Measurements from ENCODE around the gene AIFM3. TPM values are rescaled to one million over a fixed set of nuclear protein-coding genes. Genes with fewer than 3 reads are reported as not detected.

AIFM3 gene
- total and polyA plus RNA-seq, 2 of the 13 experiments (the other 11 are each of a cell fraction or from before 2014, with no cell fraction given): 9.0 to 15.3 TPM

DNA sequence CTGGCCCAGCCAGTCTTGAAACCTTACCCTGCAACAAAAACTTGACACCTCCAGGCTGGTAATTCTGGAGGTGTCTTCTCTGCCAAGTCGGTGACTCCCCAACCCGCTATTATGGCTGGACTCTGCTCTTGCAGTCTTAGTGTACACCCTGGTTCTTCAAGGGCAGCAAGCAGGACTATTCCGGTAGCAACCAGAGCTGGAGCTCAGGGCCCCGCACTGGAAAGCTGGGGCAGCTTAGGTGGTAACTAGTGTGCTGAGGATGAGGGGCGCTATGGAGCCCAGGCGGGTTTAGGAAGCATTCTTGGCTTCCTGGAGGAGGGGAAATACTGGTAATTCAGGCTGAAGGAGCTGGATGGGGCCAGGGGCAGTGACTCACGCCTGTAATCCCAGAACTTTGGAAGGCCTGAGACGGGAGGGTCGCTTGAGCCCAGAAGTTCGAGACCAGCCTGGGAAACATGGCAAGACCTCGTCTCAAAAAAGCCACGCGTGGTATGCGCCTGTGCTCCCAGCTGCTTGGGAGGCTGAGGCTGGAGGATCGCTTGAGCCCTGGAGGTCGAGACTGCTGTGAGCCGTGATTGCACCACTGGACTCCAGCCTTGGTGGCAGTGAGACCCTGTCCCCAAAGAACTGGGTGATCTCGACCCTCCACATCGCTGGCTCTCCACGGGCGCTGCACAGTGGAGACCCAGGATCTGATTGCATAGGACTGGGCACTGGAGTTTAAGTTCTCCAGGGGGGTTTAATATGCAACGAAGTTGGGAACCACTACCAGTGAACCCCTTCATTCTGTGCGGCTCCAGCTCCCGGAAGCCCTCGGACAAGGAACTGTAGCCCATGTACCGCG, 10.6 kb upstream of the AIFM3 start (continued):
- TF ChIP-seq CREM (IDR thresholded peaks at IDR 0.05) (no peak), CREM (CRISPR knock-in tag; IDR thresholded peaks at IDR 0.05) (no peak), ZNF777 (CRISPR knock-in tag; IDR thresholded peaks at IDR 0.05) (no peak), GFI1 (CRISPR knock-in tag; IDR thresholded peaks at IDR 0.05; ENCODE audit: borderline replicate concordance) (no peak; the same call in 1 of the 2 replicates), ZNF543 (CRISPR knock-in tag; IDR thresholded peaks at IDR 0.05) (no peak; the same call in 1 of the 2 replicates), FIP1L1 (IDR thresholded peaks at IDR 0.05; ENCODE audit: borderline replicate concordance, insufficient read depth, low read depth, low read length) (no peak), ZBTB42 (CRISPR knock-in tag; IDR thresholded peaks at IDR 0.05) (0 out of 2 replicates have a peak, but pooled peaks have one; percentile 16), RXRA (CRISPR knock-in tag; IDR thresholded peaks at IDR 0.05) (no peak), TAF15 (IDR thresholded peaks at IDR 0.05; ENCODE audit: low read depth, low read length, poor library complexity, severe bottlenecking) (no peak), FOSL1 (CRISPR knock-in tag; IDR thresholded peaks at IDR 0.05; ENCODE audit: borderline replicate concordance) (no peak), RCOR2 (CRISPR knock-in tag; IDR thresholded peaks at IDR 0.05) (no peak), ZNF3 (CRISPR knock-in tag; IDR thresholded peaks at IDR 0.05) (no peak)
- TF ChIP-seq, protein P1, sequence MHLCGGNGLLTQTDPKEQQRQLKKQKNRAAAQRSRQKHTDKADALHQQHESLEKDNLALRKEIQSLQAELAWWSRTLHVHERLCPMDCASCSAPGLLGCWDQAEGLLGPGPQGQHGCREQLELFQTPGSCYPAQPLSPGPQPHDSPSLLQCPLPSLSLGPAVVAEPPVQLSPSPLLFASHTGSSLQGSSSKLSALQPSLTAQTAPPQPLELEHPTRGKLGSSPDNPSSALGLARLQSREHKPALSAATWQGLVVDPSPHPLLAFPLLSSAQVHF (CRISPR knock-in tag; IDR thresholded peaks at IDR 0.05): no peak
- TF ChIP-seq, protein P2, sequence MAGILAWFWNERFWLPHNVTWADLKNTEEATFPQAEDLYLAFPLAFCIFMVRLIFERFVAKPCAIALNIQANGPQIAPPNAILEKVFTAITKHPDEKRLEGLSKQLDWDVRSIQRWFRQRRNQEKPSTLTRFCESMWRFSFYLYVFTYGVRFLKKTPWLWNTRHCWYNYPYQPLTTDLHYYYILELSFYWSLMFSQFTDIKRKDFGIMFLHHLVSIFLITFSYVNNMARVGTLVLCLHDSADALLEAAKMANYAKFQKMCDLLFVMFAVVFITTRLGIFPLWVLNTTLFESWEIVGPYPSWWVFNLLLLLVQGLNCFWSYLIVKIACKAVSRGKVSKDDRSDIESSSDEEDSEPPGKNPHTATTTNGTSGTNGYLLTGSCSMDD (CRISPR knock-in tag; IDR thresholded peaks at IDR 0.05): no peak
- TF ChIP-seq, protein P3, sequence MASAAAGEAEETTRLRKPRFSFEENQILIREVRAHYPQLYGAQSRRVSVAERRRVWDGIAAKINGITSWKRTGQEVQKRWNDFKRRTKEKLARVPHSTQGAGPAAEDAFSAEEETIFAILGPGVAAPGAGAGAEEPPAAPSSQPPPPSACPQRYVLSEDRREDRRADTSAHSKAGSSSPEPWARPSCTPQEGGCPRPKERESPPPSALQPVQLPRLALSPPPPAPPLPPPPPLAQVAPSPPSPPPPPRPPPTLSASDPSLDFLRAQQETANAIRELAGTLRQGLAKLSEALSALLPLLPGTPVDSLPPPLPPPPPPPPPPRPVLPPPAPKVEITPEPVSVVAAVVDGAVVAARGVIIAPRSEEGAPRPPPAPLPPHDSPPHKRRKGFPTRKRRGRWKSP (CRISPR knock-in tag; IDR thresholded peaks at IDR 0.05): no peak
- TF ChIP-seq, protein P4, sequence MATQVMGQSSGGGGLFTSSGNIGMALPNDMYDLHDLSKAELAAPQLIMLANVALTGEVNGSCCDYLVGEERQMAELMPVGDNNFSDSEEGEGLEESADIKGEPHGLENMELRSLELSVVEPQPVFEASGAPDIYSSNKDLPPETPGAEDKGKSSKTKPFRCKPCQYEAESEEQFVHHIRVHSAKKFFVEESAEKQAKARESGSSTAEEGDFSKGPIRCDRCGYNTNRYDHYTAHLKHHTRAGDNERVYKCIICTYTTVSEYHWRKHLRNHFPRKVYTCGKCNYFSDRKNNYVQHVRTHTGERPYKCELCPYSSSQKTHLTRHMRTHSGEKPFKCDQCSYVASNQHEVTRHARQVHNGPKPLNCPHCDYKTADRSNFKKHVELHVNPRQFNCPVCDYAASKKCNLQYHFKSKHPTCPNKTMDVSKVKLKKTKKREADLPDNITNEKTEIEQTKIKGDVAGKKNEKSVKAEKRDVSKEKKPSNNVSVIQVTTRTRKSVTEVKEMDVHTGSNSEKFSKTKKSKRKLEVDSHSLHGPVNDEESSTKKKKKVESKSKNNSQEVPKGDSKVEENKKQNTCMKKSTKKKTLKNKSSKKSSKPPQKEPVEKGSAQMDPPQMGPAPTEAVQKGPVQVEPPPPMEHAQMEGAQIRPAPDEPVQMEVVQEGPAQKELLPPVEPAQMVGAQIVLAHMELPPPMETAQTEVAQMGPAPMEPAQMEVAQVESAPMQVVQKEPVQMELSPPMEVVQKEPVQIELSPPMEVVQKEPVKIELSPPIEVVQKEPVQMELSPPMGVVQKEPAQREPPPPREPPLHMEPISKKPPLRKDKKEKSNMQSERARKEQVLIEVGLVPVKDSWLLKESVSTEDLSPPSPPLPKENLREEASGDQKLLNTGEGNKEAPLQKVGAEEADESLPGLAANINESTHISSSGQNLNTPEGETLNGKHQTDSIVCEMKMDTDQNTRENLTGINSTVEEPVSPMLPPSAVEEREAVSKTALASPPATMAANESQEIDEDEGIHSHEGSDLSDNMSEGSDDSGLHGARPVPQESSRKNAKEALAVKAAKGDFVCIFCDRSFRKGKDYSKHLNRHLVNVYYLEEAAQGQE (IDR thresholded peaks at IDR 0.05; ENCODE audit: borderline replicate concordance in 1 of 2, low read depth in 1 of 2, low read length in 2 of 2): no peak
- TF ChIP-seq, protein P5, sequence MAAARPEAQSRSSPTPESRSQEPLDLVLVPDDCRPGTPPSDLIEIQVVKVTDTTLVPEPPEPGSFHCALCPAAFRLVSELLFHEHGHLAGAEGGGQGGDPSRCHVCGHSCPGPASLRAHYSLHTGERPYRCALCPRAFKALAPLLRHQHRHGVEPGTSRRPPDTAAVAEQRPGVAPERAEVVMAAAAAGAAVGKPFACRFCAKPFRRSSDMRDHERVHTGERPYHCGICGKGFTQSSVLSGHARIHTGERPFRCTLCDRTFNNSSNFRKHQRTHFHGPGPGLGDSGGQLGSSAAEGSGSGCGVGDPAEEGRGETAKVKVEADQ (CRISPR knock-in tag; IDR thresholded peaks at IDR 0.05; ENCODE audit: borderline replicate concordance): no peak
- TF ChIP-seq, protein P6, sequence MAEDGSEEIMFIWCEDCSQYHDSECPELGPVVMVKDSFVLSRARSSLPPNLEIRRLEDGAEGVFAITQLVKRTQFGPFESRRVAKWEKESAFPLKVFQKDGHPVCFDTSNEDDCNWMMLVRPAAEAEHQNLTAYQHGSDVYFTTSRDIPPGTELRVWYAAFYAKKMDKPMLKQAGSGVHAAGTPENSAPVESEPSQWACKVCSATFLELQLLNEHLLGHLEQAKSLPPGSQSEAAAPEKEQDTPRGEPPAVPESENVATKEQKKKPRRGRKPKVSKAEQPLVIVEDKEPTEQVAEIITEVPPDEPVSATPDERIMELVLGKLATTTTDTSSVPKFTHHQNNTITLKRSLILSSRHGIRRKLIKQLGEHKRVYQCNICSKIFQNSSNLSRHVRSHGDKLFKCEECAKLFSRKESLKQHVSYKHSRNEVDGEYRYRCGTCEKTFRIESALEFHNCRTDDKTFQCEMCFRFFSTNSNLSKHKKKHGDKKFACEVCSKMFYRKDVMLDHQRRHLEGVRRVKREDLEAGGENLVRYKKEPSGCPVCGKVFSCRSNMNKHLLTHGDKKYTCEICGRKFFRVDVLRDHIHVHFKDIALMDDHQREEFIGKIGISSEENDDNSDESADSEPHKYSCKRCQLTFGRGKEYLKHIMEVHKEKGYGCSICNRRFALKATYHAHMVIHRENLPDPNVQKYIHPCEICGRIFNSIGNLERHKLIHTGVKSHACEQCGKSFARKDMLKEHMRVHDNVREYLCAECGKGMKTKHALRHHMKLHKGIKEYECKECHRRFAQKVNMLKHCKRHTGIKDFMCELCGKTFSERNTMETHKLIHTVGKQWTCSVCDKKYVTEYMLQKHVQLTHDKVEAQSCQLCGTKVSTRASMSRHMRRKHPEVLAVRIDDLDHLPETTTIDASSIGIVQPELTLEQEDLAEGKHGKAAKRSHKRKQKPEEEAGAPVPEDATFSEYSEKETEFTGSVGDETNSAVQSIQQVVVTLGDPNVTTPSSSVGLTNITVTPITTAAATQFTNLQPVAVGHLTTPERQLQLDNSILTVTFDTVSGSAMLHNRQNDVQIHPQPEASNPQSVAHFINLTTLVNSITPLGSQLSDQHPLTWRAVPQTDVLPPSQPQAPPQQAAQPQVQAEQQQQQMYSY (CRISPR knock-in tag; IDR thresholded peaks at IDR 0.05): no peak
